Astrocyte of the hippocampus (primary cell): ENCODE measurements around the gene DDAH2.
A peak's percentile ranks its signal among the peaks of the same experiment; 100 is the strongest.

Experiments used
- DNase-seq: peaks from one replicate; pipeline ENCODE4 v3.0.0; 2011; ENCODE audit warnings: low read depth, low spot score

The DDAH2 gene

GRCh38 chr6:31689249-31690110 lies 39.6 kb downstream of the DDAH2 start:
- DNase-seq = no peak

- no peak for DNase-seq
Measured at GRCh38 chr6:31687860-31688693, 41.0 kb downstream of the DDAH2 start.

GRCh38 chr6:31687321-31687720 lies 41.8 kb downstream of the DDAH2 start:
- no peak for DNase-seq

GRCh38 chr6:31686483-31686882 lies 42.6 kb downstream of the DDAH2 start:
- DNase-seq = no peak

GRCh38 chr6:31683591-31683990 lies 45.5 kb downstream of the DDAH2 start:
- no peak for DNase-seq

GRCh38 chr6:31681135-31681671 lies 47.9 kb downstream of the DDAH2 start:
- peak; percentile 59 for DNase-seq

- peak; percentile 93 for DNase-seq
Measured at GRCh38 chr6:31680226-31681134, 48.6 kb downstream of the DDAH2 start, which contains the start of gene LY6G5C. TSS of gene LY6G5C (minus strand) at chr6:31681067. CDS start at chr6:31680373, 694 bp downstream.

GRCh38 chr6:31677955-31678354 lies 51.1 kb downstream of the DDAH2 start:
- no peak for DNase-seq
